ENCODE measurements around the gene FBLIM1.

DNA sequence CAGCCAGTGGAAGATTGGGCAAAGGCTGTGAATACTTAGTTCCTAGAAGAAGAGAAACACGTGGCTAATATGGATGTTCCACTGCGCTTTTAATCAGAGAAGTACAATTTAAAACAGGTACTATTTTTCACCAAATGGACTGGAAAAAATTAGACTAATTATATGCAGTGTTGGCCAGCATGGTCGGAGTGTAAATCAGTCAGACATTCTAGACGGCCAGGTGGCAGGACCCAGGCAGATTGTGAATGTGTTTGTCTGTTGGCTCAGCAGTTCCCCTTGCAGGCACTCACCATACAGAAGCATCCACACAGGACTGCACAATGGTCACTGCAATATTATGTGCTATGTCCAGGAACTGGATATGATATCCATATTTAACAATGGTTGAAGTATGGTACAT lies 46.4 kb upstream of the FBLIM1 start:
- no peak for TF ChIP-seq CTCF (IDR thresholded peaks at IDR 0.05; ENCODE audit: low read depth, low read length)
- TF ChIP-seq POLR2A (IDR thresholded peaks at IDR 0.05; ENCODE audit: extremely low read depth, insufficient read length): no peak
- TF ChIP-seq MYC (IDR thresholded peaks at IDR 0.05; ENCODE audit: low read depth, low read length): no peak
